HL-60 (cell line): ENCODE results near the gene CDHR3.

Experiments
- CTCF ChIP-seq: IDR thresholded peaks from one replicate; pipeline ENCODE4 v1.5.1; 2011; ENCODE audit warnings: low read length, control low read depth, inconsistent platforms; ENCODE audit not compliant: insufficient read depth
- GABPA ChIP-seq: IDR thresholded peaks from 2 replicates; pipeline ENCODE4 v1.6.1; 2012; ENCODE audit warnings: low read depth
- POLR2AphosphoS5 ChIP-seq: IDR thresholded peaks from 2 replicates; pipeline ENCODE4 v1.6.1; 2012; ENCODE audit warnings: low read depth
- REST ChIP-seq: IDR thresholded peaks from 2 replicates; pipeline ENCODE4 v1.6.1; 2012; ENCODE audit warnings: low read depth; ENCODE audit not compliant: insufficient replicate concordance
- SPI1 ChIP-seq: IDR thresholded peaks from 2 replicates; pipeline ENCODE4 v1.6.1; 2012; ENCODE audit warnings: low read depth, mild to moderate bottlenecking, borderline replicate concordance

GRCh38 chr7:106080300-106080987, 117.4 kb downstream of the CDHR3 start:
- TF ChIP-seq CTCF (no peak), REST (no peak), POLR2AphosphoS5 (no peak), SPI1 (no peak), GABPA (no peak)
